Naive B cell (primary cell): ENCODE results near the gene TNFAIP8L2. TPM values are rescaled to one million over a fixed set of nuclear protein-coding genes. Genes with fewer than 3 reads are reported as not detected.

Source experiments
- ATAC-seq, 2 donors: fragments of 150-1000 bp; cut with Tn5 transposase; 2 replicates each; pipeline ENCODE4 v1.10.0; 2021; ENCODE audit warnings: low read depth in 2 of 2, mild to moderate bottlenecking in 2 of 2, moderate library complexity in 2 of 2
- DNase-seq: peaks from one replicate; pipeline ENCODE4 v3.0.0; 2022
- H3K27ac Mint-ChIP-seq, 6 donors: one replicate each; pipeline ENCODE4 v1.8.0; 2020 to 2022; ENCODE audit warnings: mild to moderate bottlenecking in 6 of 6, mixed read lengths in 6 of 6, moderate library complexity in 5 of 6, inconsistent platforms in 2 of 6
- H3K27me3 Mint-ChIP-seq, 3 donors: one replicate each; pipeline ENCODE4 v1.8.0; 2021 to 2022; ENCODE audit warnings: mixed read lengths in 3 of 3, mild to moderate bottlenecking in 1 of 3
- H3K36me3 Mint-ChIP-seq, 2 donors: one replicate each; pipeline ENCODE4 v1.8.0; 2020 to 2022; ENCODE audit warnings: mixed read lengths in 2 of 2, inconsistent platforms in 1 of 2, mild to moderate bottlenecking in 1 of 2
- H3K4me1 Mint-ChIP-seq, 3 donors: one replicate each; pipeline ENCODE4 v1.8.0; 2020 to 2022; ENCODE audit warnings: mixed read lengths in 3 of 3, inconsistent platforms in 1 of 3, mild to moderate bottlenecking in 1 of 3, moderate library complexity in 1 of 3
- H3K4me3 Mint-ChIP-seq, 8 donors: one replicate each; pipeline ENCODE4 v1.8.0; 2020 to 2022; ENCODE audit warnings: mild to moderate bottlenecking in 8 of 8, mixed read lengths in 8 of 8, moderate library complexity in 8 of 8, inconsistent platforms in 2 of 8
- H3K9me3 Mint-ChIP-seq, 7 donors: one replicate each; pipeline ENCODE4 v1.8.0; 2020 to 2022; ENCODE audit warnings: mixed read lengths in 7 of 7, mild to moderate bottlenecking in 5 of 7, inconsistent platforms in 2 of 7, moderate library complexity in 1 of 7
- polyA plus RNA-seq, 6 donors: library from polyadenylated mRNA; unstranded; fragments of 300-500 nt; fragmentation: Illumina TruSeq; gene quantifications; one replicate each; pipeline ENCODE4 v1.2.3, GENCODE V29; 2021; ENCODE audit warnings: low read depth in 6 of 6

Gene TNFAIP8L2
- polyA plus RNA-seq = 10 to 100 TPM in 2 of 6 donors, 1 to 10 TPM in 3, not detected in 1; 5.0 to 15.6 (median 8.3) TPM

- Mint-ChIP-seq H3K27me3 (no peaks in the 10 kb centered on the region), H3K4me3 (peak within 1 kb of the TSS; percentile 93 to 100 (median 98)), H3K27ac (peak within 1 kb of the TSS; percentile 88 to 96 (median 92)), H3K4me1 (peaks cover 29 to 48% (median 41%) of the 10 kb centered on the region in 3 donors), H3K36me3 (no peaks in the 10 kb centered on the region), H3K9me3 (no peaks in the 10 kb centered on the region)
- ATAC-seq (peak; percentile 89), DNase-seq (peak; percentile 57)
Observed at GRCh38 chr1:151156515-151156819, at the start of gene TNFAIP8L2. Gene TNFAIP8L2, plus strand, starts transcription at chr1:151156649. Its CDS starts 2,049 bp downstream, at chr1:151158698.

GRCh38 chr1:151106894-151107293 is 49.6 kb upstream of the TNFAIP8L2 start:
- H3K36me3 Mint-ChIP-seq = peaks cover 8 to 11% of the 10 kb centered on the region in 2 donors
- DNase-seq (no peak), ATAC-seq (no peak)
- no peak overlapping the region for H3K4me3 Mint-ChIP-seq
- no peak overlapping the region for H3K27ac Mint-ChIP-seq
- H3K4me1 Mint-ChIP-seq = no peaks in the 10 kb centered on the region
- H3K27me3 Mint-ChIP-seq = no peaks in the 10 kb centered on the region
- no peaks in the 10 kb centered on the region for H3K9me3 Mint-ChIP-seq

- no peak overlapping the region for H3K4me3 Mint-ChIP-seq
- ATAC-seq (no peak), DNase-seq (no peak)
- H3K27me3 Mint-ChIP-seq = no peaks in the 10 kb centered on the region
- H3K9me3 Mint-ChIP-seq = no peaks in the 10 kb centered on the region
- H3K36me3 Mint-ChIP-seq = peaks cover 8 to 11% of the 10 kb centered on the region in 2 donors
- no peaks in the 10 kb centered on the region for H3K4me1 Mint-ChIP-seq
- no peak overlapping the region for H3K27ac Mint-ChIP-seq
Observed at GRCh38 chr1:151108331-151108730, 48.1 kb upstream of the TNFAIP8L2 start.

GRCh38 chr1:151113877-151114276 is 42.6 kb upstream of the TNFAIP8L2 start:
- Mint-ChIP-seq H3K27ac (no peak overlapping the region), H3K4me3 (no peak overlapping the region), H3K9me3 (no peaks in the 10 kb centered on the region), H3K4me1 (no peaks in the 10 kb centered on the region), H3K36me3 (peaks cover 13 to 14% of the 10 kb centered on the region in 2 donors), H3K27me3 (no peaks in the 10 kb centered on the region)
- DNase-seq = no peak
- no peak for ATAC-seq

GRCh38 chr1:151124763-151125403 is 31.6 kb upstream of the TNFAIP8L2 start:
- no peaks in the 10 kb centered on the region for H3K4me1 Mint-ChIP-seq
- DNase-seq (no peak), ATAC-seq (no peak)
- no peaks in the 10 kb centered on the region for H3K9me3 Mint-ChIP-seq
- H3K36me3 Mint-ChIP-seq = peaks cover 0 to 4% of the 10 kb centered on the region in 2 donors
- H3K27me3 Mint-ChIP-seq = no peaks in the 10 kb centered on the region
- peak overlapping the region in 2 of 6 donors; percentile 4 to 19 for H3K27ac Mint-ChIP-seq
- no peak overlapping the region for H3K4me3 Mint-ChIP-seq

- ATAC-seq (no peak), DNase-seq (no peak)
- H3K4me3 Mint-ChIP-seq = no peak overlapping the region
- H3K27ac Mint-ChIP-seq = no peak overlapping the region
- no peaks in the 10 kb centered on the region for H3K27me3 Mint-ChIP-seq
- H3K4me1 Mint-ChIP-seq = peaks cover 4 to 15% (median 13%) of the 10 kb centered on the region in 3 donors
- H3K36me3 Mint-ChIP-seq = no peaks in the 10 kb centered on the region
- H3K9me3 Mint-ChIP-seq = no peaks in the 10 kb centered on the region
Observed at GRCh38 chr1:151128800-151129199, 27.6 kb upstream of the TNFAIP8L2 start.

- DNase-seq (peak; percentile 84), ATAC-seq (peak; percentile 99 to 100)
- Mint-ChIP-seq H3K27me3 (no peaks in the 10 kb centered on the region), H3K9me3 (no peaks in the 10 kb centered on the region), H3K27ac (peak overlapping the region in 5 of 6 donors; percentile 9 to 93 (median 66)), H3K36me3 (no peaks in the 10 kb centered on the region), H3K4me1 (peaks cover 4 to 15% (median 13%) of the 10 kb centered on the region in 3 donors), H3K4me3 (peak overlapping the region; percentile 76 to 90 (median 86))
Observed at GRCh38 chr1:151130987-151131586, 25.4 kb upstream of the TNFAIP8L2 start.

GRCh38 chr1:151131701-151132334 is 24.6 kb upstream of the TNFAIP8L2 start:
- no peak for ATAC-seq
- peak overlapping the region; percentile 76 to 90 (median 86) for H3K4me3 Mint-ChIP-seq
- peak overlapping the region in 3 of 6 donors; percentile 27 to 93 (median 66) for H3K27ac Mint-ChIP-seq
- peaks cover 4 to 15% (median 13%) of the 10 kb centered on the region in 3 donors for H3K4me1 Mint-ChIP-seq
- no peaks in the 10 kb centered on the region for H3K9me3 Mint-ChIP-seq
- DNase-seq = no peak
- H3K36me3 Mint-ChIP-seq = no peaks in the 10 kb centered on the region
- H3K27me3 Mint-ChIP-seq = no peaks in the 10 kb centered on the region

- peaks cover 4 to 15% (median 13%) of the 10 kb centered on the region in 3 donors for H3K4me1 Mint-ChIP-seq
- no peak for ATAC-seq
- H3K36me3 Mint-ChIP-seq = no peaks in the 10 kb centered on the region
- peak overlapping the region in 1 of 8 donors; percentile 84 for H3K4me3 Mint-ChIP-seq
- H3K27ac Mint-ChIP-seq = no peak overlapping the region
- H3K27me3 Mint-ChIP-seq = no peaks in the 10 kb centered on the region
- no peak for DNase-seq
- H3K9me3 Mint-ChIP-seq = no peaks in the 10 kb centered on the region
Observed at GRCh38 chr1:151132335-151133017, 24.0 kb upstream of the TNFAIP8L2 start.

GRCh38 chr1:151133018-151133806 is 23.2 kb upstream of the TNFAIP8L2 start:
- no peaks in the 10 kb centered on the region for H3K27me3 Mint-ChIP-seq
- no peaks in the 10 kb centered on the region for H3K36me3 Mint-ChIP-seq
- DNase-seq (no peak), ATAC-seq (no peak)
- H3K4me1 Mint-ChIP-seq = peaks cover 4 to 15% (median 13%) of the 10 kb centered on the region in 3 donors
- H3K9me3 Mint-ChIP-seq = no peaks in the 10 kb centered on the region
- peak overlapping the region in 2 of 8 donors; percentile 47 to 58 for H3K4me3 Mint-ChIP-seq
- H3K27ac Mint-ChIP-seq = peak overlapping the region in 1 of 6 donors; percentile 66

GRCh38 chr1:151134396-151134795 is 22.1 kb upstream of the TNFAIP8L2 start:
- ATAC-seq = no peak
- no peaks in the 10 kb centered on the region for H3K9me3 Mint-ChIP-seq
- H3K27ac Mint-ChIP-seq = no peak overlapping the region

GRCh38 chr1:151134991-151135390 is 21.5 kb upstream of the TNFAIP8L2 start:
- ATAC-seq (no peak), DNase-seq (no peak)
- H3K27me3 Mint-ChIP-seq = no peaks in the 10 kb centered on the region
- peak overlapping the region in 1 of 8 donors; percentile 75 for H3K4me3 Mint-ChIP-seq
- no peaks in the 10 kb centered on the region for H3K9me3 Mint-ChIP-seq
- peaks cover 4 to 15% (median 13%) of the 10 kb centered on the region in 3 donors for H3K4me1 Mint-ChIP-seq
- no peaks in the 10 kb centered on the region for H3K36me3 Mint-ChIP-seq
- no peak overlapping the region for H3K27ac Mint-ChIP-seq

More at GRCh38 chr1:151134396-151134795, 22.1 kb upstream of the TNFAIP8L2 start:
- DNase-seq = no peak
- Mint-ChIP-seq H3K4me1 (peaks cover 4 to 15% (median 13%) of the 10 kb centered on the region in 3 donors), H3K4me3 (no peak overlapping the region), H3K27me3 (no peaks in the 10 kb centered on the region), H3K36me3 (no peaks in the 10 kb centered on the region)
